GM23338 (cell line): ENCODE data around the gene PHTF2. TPM values are rescaled to one million over a fixed set of nuclear protein-coding genes. Genes with fewer than 3 reads are reported as not detected.

Experiments used
- ATAC-seq: fragments of 200-7000 bp; cut with Tn5 transposase; 3 replicates; pipeline ENCODE4 v1.9.1; 2020
- DNase-seq: peaks from one replicate; pipeline ENCODE4 v3.0.0-alpha.2; 2015; ENCODE audit warnings: low spot score
- H2AFZ ChIP-seq: fragments of 200-600 bp; sonication (generic); 2 replicates; pipeline ENCODE4 v1.8.0; 2016; ENCODE audit warnings: antibody characterized with exemption, mild to moderate bottlenecking, moderate library complexity
- H3F3A ChIP-seq: fragments of 200-600 bp; sonication (generic); replicated peaks from 2 replicates; pipeline ENCODE4 v1.8.0; 2017; ENCODE audit warnings: antibody characterized with exemption, mixed run types, low read depth
- H3K27ac ChIP-seq: fragments of 200-600 bp; sonication (generic); 2 replicates; pipeline ENCODE4 v1.6.1; 2016; ENCODE audit warnings: low read depth
- H3K27me3 ChIP-seq: fragments of 200-600 bp; sonication (generic); 2 replicates; pipeline ENCODE4 v1.8.0; 2016; ENCODE audit warnings: mild to moderate bottlenecking, mixed run types, moderate library complexity; ENCODE audit not compliant: insufficient read depth
- H3K36me3 ChIP-seq: fragments of 200-600 bp; sonication (generic); 2 replicates; pipeline ENCODE4 v1.8.0; 2016; ENCODE audit warnings: mild to moderate bottlenecking; ENCODE audit not compliant: insufficient read depth
- H3K4me1 ChIP-seq: fragments of 200-600 bp; sonication (generic); 2 replicates; pipeline ENCODE4 v1.8.0; 2016; ENCODE audit warnings: mild to moderate bottlenecking, moderate library complexity; ENCODE audit not compliant: insufficient read depth
- H3K4me2 ChIP-seq: fragments of 200-600 bp; sonication (generic); 2 replicates; pipeline ENCODE4 v1.7.1; 2017; ENCODE audit warnings: mixed run types
- H3K4me3 ChIP-seq: fragments of 200-600 bp; sonication (generic); 2 replicates; pipeline ENCODE4 v1.6.1; 2016; ENCODE audit warnings: mixed run types
- H3K79me2 ChIP-seq: fragments of 200-600 bp; sonication (generic); replicated peaks from 2 replicates; pipeline ENCODE4 v1.8.0; 2017; ENCODE audit warnings: mild to moderate bottlenecking; ENCODE audit not compliant: insufficient read depth
- H3K9me2 ChIP-seq: fragments of 200-600 bp; sonication (generic); 2 replicates; pipeline ENCODE4 v1.8.0; 2017; ENCODE audit not compliant: insufficient read depth
- H4K20me1 ChIP-seq: fragments of 200-600 bp; sonication (generic); replicated peaks from 2 replicates; pipeline ENCODE4 v1.8.0; 2017; ENCODE audit warnings: mild to moderate bottlenecking; ENCODE audit not compliant: insufficient read depth
- H3K27ac Mint-ChIP-seq: 2 replicates; pipeline ENCODE4 v1.8.0; 2020; ENCODE audit warnings: inconsistent platforms, mild to moderate bottlenecking, moderate library complexity, mixed read lengths
- H3K27me3 Mint-ChIP-seq: 3 replicates; pipeline ENCODE4 v1.8.0; 2022; ENCODE audit warnings: low read depth, mild to moderate bottlenecking, moderate library complexity, mixed read lengths, inconsistent platforms; ENCODE audit not compliant: insufficient read depth, poor library complexity
- H3K36me3 Mint-ChIP-seq: 3 replicates; pipeline ENCODE4 v1.8.0; 2021; ENCODE audit warnings: low read depth, mild to moderate bottlenecking, inconsistent platforms, moderate library complexity, mixed read lengths
- H3K4me1 Mint-ChIP-seq: 3 replicates; pipeline ENCODE4 v1.8.0; 2020; ENCODE audit warnings: mild to moderate bottlenecking, inconsistent platforms, mixed read lengths
- H3K4me3 Mint-ChIP-seq: 3 replicates; pipeline ENCODE4 v1.8.0; 2021; ENCODE audit warnings: moderate library complexity, mild to moderate bottlenecking, inconsistent platforms, mixed read lengths
- H3K9me3 Mint-ChIP-seq: 3 replicates; pipeline ENCODE4 v1.8.0; 2020; ENCODE audit warnings: moderate library complexity, mild to moderate bottlenecking, inconsistent platforms, mixed read lengths
- CTCF ChIP-seq, 2 experiments: fragments of 200-600 bp in 1 of 2; sonication (generic) in 1 of 2; conservative IDR thresholded peaks; 2 replicates each; pipeline versions ENCODE4 v1.5.1 to v1.6.1; 2016 to 2017; ENCODE audit warnings: antibody characterized with exemption in 2 of 2, low read depth in 2 of 2, mild to moderate bottlenecking in 2 of 2, moderate library complexity in 1 of 2
- JUNB ChIP-seq: IDR thresholded peaks from one replicate; pipeline ENCODE4 v1.6.1; 2016; ENCODE audit warnings: antibody characterized with exemption; ENCODE audit not compliant: unreplicated experiment
- REST ChIP-seq: IDR thresholded peaks from one replicate; pipeline ENCODE4 v1.6.1; 2018; ENCODE audit warnings: antibody characterized with exemption; ENCODE audit not compliant: unreplicated experiment
- ZNF331 ChIP-seq: fragments of 250-450 bp; sonication (Bioruptor Pico); IDR thresholded peaks from 2 replicates; pipeline ENCODE4 v1.5.0; 2020; ENCODE audit warnings: low read depth, mild to moderate bottlenecking, moderate library complexity
- ZNF462 ChIP-seq: fragments of 250-450 bp; sonication (Bioruptor Pico); IDR thresholded peaks from 2 replicates; pipeline ENCODE4 v1.5.0; 2020; ENCODE audit warnings: mild to moderate bottlenecking, moderate library complexity
- polyA plus RNA-seq: library from polyadenylated mRNA; unstranded; fragments of >200 nt; fragmentation: Nextera tagmentation; extraction: Ambion mirVana; gene quantifications from 2 replicates; pipeline ENCODE4 v1.2.1, GENCODE V29; 2016
- total RNA-seq: library from RNA; depleted of rRNA; stranded (reverse); fragments of >200 nt; shearing (Covaris generic); gene quantifications from 2 replicates; pipeline ENCODE4 v1.2.3, GENCODE V29; 2014

Gene PHTF2
- total and polyA plus RNA-seq, 2 experiments from 2014 or later = 14.6 to 24.1 TPM

GRCh38 chr7:77908664-77909063 is 110.1 kb downstream of the PHTF2 start (continued):
- TF ChIP-seq REST = no peak

- H4K20me1 ChIP-seq = no peaks in the 10 kb centered on the region; the same call in 1 of the 2 replicates
- no peaks in the 10 kb centered on the region for H3K36me3 ChIP-seq
- no peak for TF ChIP-seq JUNB
- no peak for TF ChIP-seq ZNF331 (CRISPR knock-in tag)
- no peak for TF ChIP-seq ZNF462 (CRISPR knock-in tag)
- TF ChIP-seq CTCF (conservative IDR thresholded peaks at IDR 0.05; ENCODE audit: low read depth in 2 of 2) = peak in 1 of 2 experiments; percentile 27; a peak in 2 of 4 replicates
- Mint-ChIP-seq H3K27me3 (no peaks in the 10 kb centered on the region), H3K27ac (no peak overlapping the region), H3K9me3 (no peaks in the 10 kb centered on the region), H3K36me3 (no peaks in the 10 kb centered on the region), H3K4me3 (no peak overlapping the region), H3K4me1 (peaks cover 3% of the 10 kb centered on the region; the same call in 2 of the 3 replicates)
- no peaks in the 10 kb centered on the region for H3K79me2 ChIP-seq
- no peaks in the 10 kb centered on the region for H3K27me3 ChIP-seq
- no peak overlapping the region for H3K4me2 ChIP-seq
- no peaks in the 10 kb centered on the region for H3F3A ChIP-seq
- ATAC-seq (peak; percentile 54), DNase-seq (peak; percentile 21)
- no peak overlapping the region for H2AFZ ChIP-seq
- no peaks in the 10 kb centered on the region for H3K9me2 ChIP-seq
- H3K4me3 ChIP-seq = no peak overlapping the region
- H3K4me1 ChIP-seq = no peaks in the 10 kb centered on the region
- H3K27ac ChIP-seq = no peak overlapping the region
Measured at GRCh38 chr7:77910124-77910523, 111.6 kb downstream of the PHTF2 start.
